Fibroblast of lung (primary cell): ENCODE measurements around the gene KLK8.

Source experiments
- EZH2 ChIP-seq: IDR thresholded peaks from 2 replicates; pipeline ENCODE4 v1.5.1; 2012; ENCODE audit warnings: low read length, control low read depth, mild to moderate bottlenecking; ENCODE audit errors: missing control alignments
- TF ChIP-seq, protein P1 (sequence below), 2 donors: IDR thresholded peaks in 1 of 2; conservative IDR thresholded peaks in 1 of 2; 1 replicate in 1 of 2; 2 replicates in 1 of 2; pipeline ENCODE4 v1.5.1; 2011 to 2012; ENCODE audit warnings: low read length in 2 of 2, control low read depth in 1 of 2, inconsistent platforms in 1 of 2, low read depth in 1 of 2, mild to moderate bottlenecking in 1 of 2

DNA sequence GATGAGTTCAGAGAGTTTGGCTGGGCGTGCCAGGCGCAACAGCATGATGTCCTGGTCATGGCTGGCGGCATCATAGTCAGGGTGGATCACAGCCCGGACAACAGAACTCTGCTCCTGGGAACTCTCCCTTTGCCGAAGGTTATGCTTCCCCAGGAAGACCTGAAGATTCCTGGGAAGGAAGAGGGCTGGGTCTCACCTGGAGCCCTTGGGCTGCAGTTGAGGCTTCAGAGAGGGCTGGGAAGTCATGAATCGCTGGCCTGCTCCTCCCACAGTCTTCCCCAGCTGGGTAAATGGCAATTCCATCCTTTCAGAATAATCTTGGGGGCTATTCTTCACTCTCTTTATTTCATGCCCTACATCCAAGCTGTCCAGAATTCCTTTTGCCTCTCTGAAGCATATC, 38.0 kb downstream of the KLK8 start:
- TF ChIP-seq, protein P1, sequence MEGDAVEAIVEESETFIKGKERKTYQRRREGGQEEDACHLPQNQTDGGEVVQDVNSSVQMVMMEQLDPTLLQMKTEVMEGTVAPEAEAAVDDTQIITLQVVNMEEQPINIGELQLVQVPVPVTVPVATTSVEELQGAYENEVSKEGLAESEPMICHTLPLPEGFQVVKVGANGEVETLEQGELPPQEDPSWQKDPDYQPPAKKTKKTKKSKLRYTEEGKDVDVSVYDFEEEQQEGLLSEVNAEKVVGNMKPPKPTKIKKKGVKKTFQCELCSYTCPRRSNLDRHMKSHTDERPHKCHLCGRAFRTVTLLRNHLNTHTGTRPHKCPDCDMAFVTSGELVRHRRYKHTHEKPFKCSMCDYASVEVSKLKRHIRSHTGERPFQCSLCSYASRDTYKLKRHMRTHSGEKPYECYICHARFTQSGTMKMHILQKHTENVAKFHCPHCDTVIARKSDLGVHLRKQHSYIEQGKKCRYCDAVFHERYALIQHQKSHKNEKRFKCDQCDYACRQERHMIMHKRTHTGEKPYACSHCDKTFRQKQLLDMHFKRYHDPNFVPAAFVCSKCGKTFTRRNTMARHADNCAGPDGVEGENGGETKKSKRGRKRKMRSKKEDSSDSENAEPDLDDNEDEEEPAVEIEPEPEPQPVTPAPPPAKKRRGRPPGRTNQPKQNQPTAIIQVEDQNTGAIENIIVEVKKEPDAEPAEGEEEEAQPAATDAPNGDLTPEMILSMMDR (conservative IDR thresholded peaks at IDR 0.05 in 1 of 2, IDR thresholded peaks at IDR 0.05 in 1 of 2; ENCODE audit: low read depth in 1 of 2, low read length in 2 of 2): no peak
- no peak for TF ChIP-seq EZH2
